Fibroblast of villous mesenchyme (primary cell): ENCODE measurements around the gene PRDM15. TPM values are rescaled to one million over a fixed set of nuclear protein-coding genes. Genes with fewer than 3 reads are reported as not detected.

ENCODE experiments used
- DNase-seq: peaks from one replicate; pipeline ENCODE4 v3.0.0-alpha.2; 2010; ENCODE audit warnings: low read depth
- H3K4me3 ChIP-seq: 2 replicates; pipeline ENCODE4 v1.5.1; 2011; ENCODE audit warnings: low read depth, mild to moderate bottlenecking, low read length
- CTCF ChIP-seq: IDR thresholded peaks from 2 replicates; pipeline ENCODE4 v1.5.1; 2012; ENCODE audit warnings: low read depth, mild to moderate bottlenecking, low read length; ENCODE audit not compliant: insufficient read depth
- total RNA-seq: library from RNA; depleted of rRNA; stranded (reverse); fragments of >200 nt; gene quantifications from 2 replicates; pipeline ENCODE4 v1.2.3, GENCODE V29; 2012

Gene PRDM15
- total RNA-seq, 1 donor = 5.2 TPM

DNA sequence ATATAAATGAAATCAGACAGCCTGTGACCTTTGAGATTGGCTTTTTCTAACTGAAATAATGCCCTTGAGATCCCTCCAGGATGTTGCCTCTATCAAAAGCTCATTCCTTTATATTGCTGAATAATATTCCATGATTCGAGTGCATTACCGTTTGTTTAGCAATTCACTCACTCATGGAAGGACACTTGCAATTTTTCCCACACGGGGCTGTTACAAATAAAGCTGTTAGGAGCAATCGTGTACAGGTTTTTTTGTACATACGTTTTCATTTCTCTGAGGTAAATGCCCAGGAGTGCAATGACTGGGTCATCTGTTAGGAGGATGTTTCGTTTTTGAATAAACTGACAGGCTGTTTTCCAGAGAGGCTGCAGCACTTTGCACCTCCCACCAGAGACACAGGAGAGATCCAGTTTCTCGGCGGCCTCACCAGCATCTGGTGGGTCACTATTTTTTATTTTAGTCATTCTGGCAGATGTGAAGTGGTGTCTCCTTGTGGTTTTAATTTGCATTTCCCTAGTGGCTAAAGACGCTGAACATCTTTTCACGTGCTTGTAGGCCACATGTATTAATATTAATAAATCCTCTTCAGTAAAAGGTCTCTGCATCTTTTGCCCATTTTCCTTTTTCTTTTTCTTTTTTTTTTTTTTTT is 11.0 kb downstream of the PRDM15 start:
- TF ChIP-seq CTCF = no peak
- H3K4me3 ChIP-seq = no peak overlapping the region
- peak; percentile 41 for DNase-seq

DNA sequence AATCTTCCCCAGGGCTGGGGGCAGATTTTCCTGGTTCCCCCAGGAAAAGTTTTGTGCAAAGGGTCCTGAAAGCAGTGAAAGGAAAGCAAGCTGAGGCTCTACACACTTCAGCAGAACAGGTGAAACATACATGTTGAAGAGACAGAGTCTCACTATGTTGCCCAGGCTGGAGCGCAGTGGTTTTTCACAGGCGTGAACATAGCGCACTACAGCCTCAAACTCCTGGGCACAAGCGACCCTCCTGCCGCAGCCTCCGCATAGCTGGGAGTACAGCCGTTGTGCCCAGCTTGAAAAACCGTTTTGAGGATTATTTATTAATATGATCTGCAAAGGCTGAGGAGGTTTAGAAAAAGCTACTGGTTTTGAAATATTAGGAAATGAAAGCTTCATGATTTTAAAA is 11.8 kb downstream of the PRDM15 start:
- DNase-seq = no peak
- no peak overlapping the region for H3K4me3 ChIP-seq
- TF ChIP-seq CTCF = no peak

- no peak for DNase-seq
- no peak for TF ChIP-seq CTCF
- no peak overlapping the region for H3K4me3 ChIP-seq
Measured at GRCh38 chr21:41866274-41866809, 12.8 kb downstream of the PRDM15 start.

- H3K4me3 ChIP-seq = no peak overlapping the region
- no peak for TF ChIP-seq CTCF
- no peak for DNase-seq
Measured at GRCh38 chr21:41865002-41865777, 14.0 kb downstream of the PRDM15 start.

DNA sequence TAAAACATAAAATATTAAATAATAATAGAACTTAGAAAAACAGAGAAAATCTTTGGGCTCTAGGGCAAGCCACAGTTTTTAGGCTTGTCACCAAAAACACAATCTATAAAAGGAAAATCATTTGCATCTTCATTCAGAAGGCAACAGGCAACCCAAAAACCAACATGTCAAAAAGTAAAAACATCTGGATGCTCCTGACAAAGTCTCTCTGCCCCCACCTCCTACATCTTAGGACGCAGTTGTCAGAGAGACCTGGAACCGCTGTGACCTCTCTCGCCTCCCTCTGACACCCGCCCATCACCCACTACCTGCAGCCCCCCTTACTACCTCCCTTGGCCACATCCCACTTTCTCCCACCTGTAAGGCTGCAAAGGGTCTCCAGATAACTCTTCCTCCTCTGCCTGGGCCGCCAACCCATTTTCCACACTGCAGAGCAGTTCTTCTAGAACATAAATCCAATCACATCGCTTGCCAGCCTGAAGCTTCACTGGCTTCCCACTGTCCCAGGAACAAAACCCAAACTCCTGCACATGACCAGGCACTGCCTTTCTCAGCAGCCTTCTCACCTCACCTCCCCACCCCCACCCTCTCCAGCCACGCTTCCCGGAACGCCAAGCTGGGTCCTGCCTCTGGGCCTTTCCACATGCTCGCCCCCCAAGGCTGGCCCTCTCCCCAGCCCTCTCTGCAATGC is 14.7 kb downstream of the PRDM15 start:
- no peak overlapping the region for H3K4me3 ChIP-seq
- no peak for TF ChIP-seq CTCF
- DNase-seq = no peak

DNA sequence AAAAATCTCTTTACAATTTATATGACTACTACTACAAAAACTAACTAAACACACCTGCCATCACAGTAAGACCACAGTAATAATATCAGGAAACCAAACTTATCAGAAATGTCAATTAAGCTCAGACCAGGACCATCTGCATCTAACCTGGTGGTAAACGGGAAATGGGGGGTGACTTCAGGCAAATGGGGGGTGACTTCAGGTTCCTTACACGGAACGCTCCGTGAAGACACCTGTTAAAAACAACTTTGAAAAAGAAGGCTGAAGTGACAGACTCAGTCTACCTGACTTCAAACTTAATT is 15.8 kb downstream of the PRDM15 start:
- DNase-seq = no peak
- TF ChIP-seq CTCF = no peak
- H3K4me3 ChIP-seq = no peak overlapping the region
